ENCODE results near the gene FLT4.

Gene FLT4

GRCh38 chr5:180589771-180590542 is 59.4 kb downstream of the FLT4 start:
- Mint-ChIP-seq H3K9me3 (peaks cover 17% of the 10 kb centered on the region), H3K4me3 (peak overlapping the region; percentile 58 to 73 (median 60)), H3K27ac (no peak overlapping the region), H3K4me1 (peaks cover 13% of the 10 kb centered on the region), H3K27me3 (ENCODE audit: low read depth) (peaks cover 62% of the 10 kb centered on the region), H3K36me3 (ENCODE audit: low read depth) (no peaks in the 10 kb centered on the region)
- TF ChIP-seq CTCF (IDR thresholded peaks at IDR 0.05; ENCODE audit: unreplicated experiment in 3 of 3) = no peak

- Mint-ChIP-seq H3K4me3 (no peak overlapping the region), H3K36me3 (ENCODE audit: low read depth) (no peaks in the 10 kb centered on the region), H3K27ac (no peak overlapping the region), H3K27me3 (ENCODE audit: low read depth) (peaks cover 37% of the 10 kb centered on the region), H3K9me3 (peaks cover 29% of the 10 kb centered on the region), H3K4me1 (peaks cover 6% of the 10 kb centered on the region)
- TF ChIP-seq CTCF (IDR thresholded peaks at IDR 0.05; ENCODE audit: unreplicated experiment in 3 of 3) = no peak
These were observed 62.5 kb downstream of the FLT4 start for GRCh38 chr5:180586870-180587269.

GRCh38 chr5:180586204-180586603 is 63.2 kb downstream of the FLT4 start:
- Mint-ChIP-seq H3K27me3 (ENCODE audit: low read depth) (peaks cover 35% of the 10 kb centered on the region), H3K27ac (no peak overlapping the region), H3K4me1 (peaks cover 6% of the 10 kb centered on the region), H3K4me3 (no peak overlapping the region), H3K9me3 (peaks cover 29% of the 10 kb centered on the region), H3K36me3 (ENCODE audit: low read depth) (no peaks in the 10 kb centered on the region)
- no peak for TF ChIP-seq CTCF (IDR thresholded peaks at IDR 0.05; ENCODE audit: unreplicated experiment in 3 of 3)

DNA sequence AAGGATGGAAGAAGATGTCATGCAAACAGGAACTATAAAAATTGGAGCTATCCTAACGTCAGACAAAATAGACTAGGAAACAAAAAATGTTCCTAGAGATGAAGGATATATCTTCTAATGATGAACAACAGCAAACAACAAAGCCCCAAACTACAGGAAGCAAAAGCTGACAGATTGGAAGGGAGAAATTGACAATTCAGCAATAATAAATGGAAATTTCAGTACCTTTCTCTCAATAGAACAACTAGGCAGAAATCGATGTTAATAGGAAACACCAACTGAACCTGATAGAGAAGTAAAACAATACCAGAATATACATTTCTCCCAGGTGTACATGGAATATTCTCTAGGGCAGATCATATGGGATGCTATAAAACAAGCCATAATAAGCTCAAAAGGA is 65.7 kb downstream of the FLT4 start:
- peaks cover 23% of the 10 kb centered on the region for H3K9me3 Mint-ChIP-seq
- H3K27me3 Mint-ChIP-seq (ENCODE audit: low read depth) = peaks cover 17% of the 10 kb centered on the region
- no peaks in the 10 kb centered on the region for H3K4me1 Mint-ChIP-seq
- TF ChIP-seq CTCF (IDR thresholded peaks at IDR 0.05; ENCODE audit: unreplicated experiment in 3 of 3) = no peak
- H3K27ac Mint-ChIP-seq = no peak overlapping the region
- no peak overlapping the region for H3K4me3 Mint-ChIP-seq
- H3K36me3 Mint-ChIP-seq (ENCODE audit: low read depth) = peaks cover under 1% of the 10 kb centered on the region

DNA sequence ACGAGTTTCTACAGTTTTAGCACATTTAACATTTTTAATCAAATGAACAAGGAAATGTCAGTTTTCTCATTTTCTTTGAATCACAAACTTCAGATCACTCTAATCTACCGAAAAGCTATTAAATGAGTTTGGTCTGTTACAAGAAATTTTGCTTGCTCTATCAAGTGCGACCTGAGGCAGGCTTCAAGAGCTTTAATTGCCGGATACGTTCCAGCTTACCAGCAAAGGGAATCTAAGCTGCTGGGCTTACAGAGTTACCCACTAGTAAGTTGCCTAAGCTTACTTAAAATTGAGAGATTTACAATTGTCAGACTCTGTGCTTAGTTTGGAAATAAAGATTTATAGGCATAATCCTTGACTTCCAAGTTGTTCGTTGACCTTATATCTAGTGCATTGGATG is 68.7 kb downstream of the FLT4 start:
- Mint-ChIP-seq H3K27ac (no peak overlapping the region), H3K4me1 (no peaks in the 10 kb centered on the region), H3K27me3 (ENCODE audit: low read depth) (no peaks in the 10 kb centered on the region), H3K36me3 (ENCODE audit: low read depth) (peaks cover 26% of the 10 kb centered on the region), H3K9me3 (peaks cover 14% of the 10 kb centered on the region), H3K4me3 (no peak overlapping the region)
- no peak for TF ChIP-seq CTCF (IDR thresholded peaks at IDR 0.05; ENCODE audit: unreplicated experiment in 3 of 3)

DNA sequence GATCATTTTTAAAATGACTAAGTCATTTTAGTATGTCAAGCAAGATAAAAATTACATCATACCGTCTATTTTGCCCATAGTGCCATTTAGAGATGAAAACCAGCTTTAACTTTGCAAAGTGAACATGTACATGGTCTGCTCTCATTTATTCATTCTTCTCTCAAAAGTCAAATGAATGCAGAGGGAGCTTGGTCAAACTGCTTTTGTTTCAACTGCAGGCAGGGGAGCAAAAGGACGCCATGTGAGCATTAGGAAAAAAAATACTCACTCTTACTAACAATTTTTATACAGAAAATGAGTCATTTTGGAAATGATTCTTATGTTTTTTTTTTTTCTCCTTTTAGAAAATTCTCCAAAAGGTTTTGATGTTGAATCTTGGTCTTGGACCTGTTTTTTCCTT is 73.8 kb downstream of the FLT4 start:
- Mint-ChIP-seq H3K36me3 (ENCODE audit: low read depth) (peaks cover 72% of the 10 kb centered on the region), H3K27ac (no peak overlapping the region), H3K4me3 (no peak overlapping the region), H3K27me3 (ENCODE audit: low read depth) (no peaks in the 10 kb centered on the region), H3K9me3 (no peaks in the 10 kb centered on the region), H3K4me1 (no peaks in the 10 kb centered on the region)
- no peak for TF ChIP-seq CTCF (IDR thresholded peaks at IDR 0.05; ENCODE audit: unreplicated experiment in 3 of 3)
